ENCODE results near the gene TUBD1. TPM values are rescaled to one million over a fixed set of nuclear protein-coding genes. Genes with fewer than 3 reads are reported as not detected.

Gene TUBD1
- total RNA-seq, 1 donor from 2014 or later = 12.5 TPM

GRCh38 chr17:59888145-59888750, 4.5 kb downstream of the TUBD1 start:
- DNase-seq (ENCODE audit: low spot score) = no peak
- H3K36me3 Mint-ChIP-seq (ENCODE audit: low read depth, unreplicated experiment) = peaks cover 6% of the 10 kb centered on the region
- peaks cover 7% of the 10 kb centered on the region for H3K4me1 Mint-ChIP-seq (ENCODE audit: unreplicated experiment)
- H3K4me3 Mint-ChIP-seq (ENCODE audit: unreplicated experiment) = peak overlapping the region; percentile 79
- no peak overlapping the region for H3K27ac Mint-ChIP-seq (ENCODE audit: unreplicated experiment)
- peaks cover 5% of the 10 kb centered on the region for H3K27me3 Mint-ChIP-seq (ENCODE audit: unreplicated experiment)
- no peak for TF ChIP-seq CTCF (IDR thresholded peaks at IDR 0.05; ENCODE audit: unreplicated experiment)
- no peaks in the 10 kb centered on the region for H3K9me3 Mint-ChIP-seq (ENCODE audit: unreplicated experiment)

- no peak for TF ChIP-seq CTCF (IDR thresholded peaks at IDR 0.05; ENCODE audit: unreplicated experiment)
- H3K9me3 Mint-ChIP-seq (ENCODE audit: unreplicated experiment) = no peaks in the 10 kb centered on the region
- DNase-seq (ENCODE audit: low spot score) = no peak
- H3K4me1 Mint-ChIP-seq (ENCODE audit: unreplicated experiment) = peaks cover 2% of the 10 kb centered on the region
- no peak overlapping the region for H3K27ac Mint-ChIP-seq (ENCODE audit: unreplicated experiment)
- peaks cover 12% of the 10 kb centered on the region for H3K36me3 Mint-ChIP-seq (ENCODE audit: low read depth, unreplicated experiment)
- H3K4me3 Mint-ChIP-seq (ENCODE audit: unreplicated experiment) = no peak overlapping the region
- no peaks in the 10 kb centered on the region for H3K27me3 Mint-ChIP-seq (ENCODE audit: unreplicated experiment)
Measured at GRCh38 chr17:59884861-59885260, 7.9 kb downstream of the TUBD1 start.

GRCh38 chr17:59878624-59879023, 14.1 kb downstream of the TUBD1 start:
- no peak for DNase-seq (ENCODE audit: low spot score)
- Mint-ChIP-seq H3K27me3 (ENCODE audit: unreplicated experiment) (no peaks in the 10 kb centered on the region), H3K4me1 (ENCODE audit: unreplicated experiment) (no peaks in the 10 kb centered on the region), H3K4me3 (ENCODE audit: unreplicated experiment) (no peak overlapping the region), H3K36me3 (ENCODE audit: low read depth, unreplicated experiment) (peaks cover 15% of the 10 kb centered on the region), H3K27ac (ENCODE audit: unreplicated experiment) (no peak overlapping the region), H3K9me3 (ENCODE audit: unreplicated experiment) (no peaks in the 10 kb centered on the region)
- TF ChIP-seq CTCF (IDR thresholded peaks at IDR 0.05; ENCODE audit: unreplicated experiment) = no peak

- H3K36me3 Mint-ChIP-seq (ENCODE audit: low read depth, unreplicated experiment) = peaks cover 15% of the 10 kb centered on the region
- no peak for TF ChIP-seq CTCF (IDR thresholded peaks at IDR 0.05; ENCODE audit: unreplicated experiment)
- H3K4me3 Mint-ChIP-seq (ENCODE audit: unreplicated experiment) = no peak overlapping the region
- H3K9me3 Mint-ChIP-seq (ENCODE audit: unreplicated experiment) = no peaks in the 10 kb centered on the region
- DNase-seq (ENCODE audit: low spot score) = no peak
- no peak overlapping the region for H3K27ac Mint-ChIP-seq (ENCODE audit: unreplicated experiment)
- no peaks in the 10 kb centered on the region for H3K27me3 Mint-ChIP-seq (ENCODE audit: unreplicated experiment)
- H3K4me1 Mint-ChIP-seq (ENCODE audit: unreplicated experiment) = no peaks in the 10 kb centered on the region
Measured at GRCh38 chr17:59877965-59878364, 14.8 kb downstream of the TUBD1 start.

- Mint-ChIP-seq H3K9me3 (ENCODE audit: unreplicated experiment) (no peaks in the 10 kb centered on the region), H3K27me3 (ENCODE audit: unreplicated experiment) (no peaks in the 10 kb centered on the region), H3K36me3 (ENCODE audit: low read depth, unreplicated experiment) (peaks cover 19% of the 10 kb centered on the region), H3K4me3 (ENCODE audit: unreplicated experiment) (no peak overlapping the region), H3K4me1 (ENCODE audit: unreplicated experiment) (no peaks in the 10 kb centered on the region), H3K27ac (ENCODE audit: unreplicated experiment) (no peak overlapping the region)
- TF ChIP-seq CTCF (IDR thresholded peaks at IDR 0.05; ENCODE audit: unreplicated experiment) = no peak
- DNase-seq (ENCODE audit: low spot score) = no peak
Measured at GRCh38 chr17:59876107-59876506, 16.6 kb downstream of the TUBD1 start.

Measured in endothelial cell (in vitro differentiated cells).